Stimulated activated naive CD4-positive, alpha-beta T cell (primary cell): Measurements from ENCODE around the gene TSHZ2.
"Not testable (repeated sequence)": the region's sequence is repeated elsewhere in the genome, so short reads cannot be mapped to it uniquely, and the experiment has no call there.

Experiments used
- DNase-seq, 6 experiments: peaks; one replicate each; lab custom pipeline; 2025; lab: John Stamatoyannopoulos, UW

TSHZ2 gene

GRCh38 chr20:53342429-53342828, 370.3 kb downstream of the TSHZ2 start:
- no peak for DNase-seq

- DNase-seq, result no peak
These were observed 371.3 kb downstream of the TSHZ2 start for GRCh38 chr20:53343448-53343847.

GRCh38 chr20:53344891-53345290, 372.7 kb downstream of the TSHZ2 start:
- no peak for DNase-seq

- no peak for DNase-seq
These were observed 373.6 kb downstream of the TSHZ2 start for GRCh38 chr20:53345536-53346334.

- no peak for DNase-seq
These were observed 374.1 kb downstream of the TSHZ2 start for GRCh38 chr20:53346335-53346648.

- DNase-seq, result no peak
These were observed 377.6 kb downstream of the TSHZ2 start for GRCh38 chr20:53349730-53350129.

- no peak for DNase-seq
These were observed 380.7 kb downstream of the TSHZ2 start for GRCh38 chr20:53352727-53353440.

- DNase-seq, result no peak
These were observed 382.2 kb downstream of the TSHZ2 start for GRCh38 chr20:53354314-53354713.

GRCh38 chr20:53355790-53356189, 383.6 kb downstream of the TSHZ2 start:
- DNase-seq, result no peak

- DNase-seq, result no peak
These were observed 387.3 kb downstream of the TSHZ2 start for GRCh38 chr20:53359425-53359824.

GRCh38 chr20:53360852-53361251, 388.7 kb downstream of the TSHZ2 start:
- no peak for DNase-seq

- no peak for DNase-seq
These were observed 390.6 kb downstream of the TSHZ2 start for GRCh38 chr20:53362736-53363135.

GRCh38 chr20:53364646-53365045, 392.5 kb downstream of the TSHZ2 start:
- DNase-seq, result no peak

- DNase-seq, result no peak
These were observed 392.9 kb downstream of the TSHZ2 start for GRCh38 chr20:53365076-53365475.

- no peak for DNase-seq
These were observed 393.4 kb downstream of the TSHZ2 start for GRCh38 chr20:53365539-53366075.

- DNase-seq, result not testable (repeated sequence)
These were observed 394.8 kb downstream of the TSHZ2 start for GRCh38 chr20:53366928-53367327.

- DNase-seq, result no peak
These were observed 397.7 kb downstream of the TSHZ2 start for GRCh38 chr20:53369871-53370270.

GRCh38 chr20:53370345-53370961, 398.3 kb downstream of the TSHZ2 start:
- no peak for DNase-seq

- no peak for DNase-seq
These were observed 399.1 kb downstream of the TSHZ2 start for GRCh38 chr20:53371216-53371615.

GRCh38 chr20:53376021-53376420, 403.9 kb downstream of the TSHZ2 start:
- no peak for DNase-seq

GRCh38 chr20:53379014-53379832, 407.1 kb downstream of the TSHZ2 start:
- DNase-seq, result no peak

- no peak for DNase-seq
These were observed 407.6 kb downstream of the TSHZ2 start for GRCh38 chr20:53379833-53380120.
